Measurements from ENCODE around the gene PHF1.

The PHF1 gene

DNA sequence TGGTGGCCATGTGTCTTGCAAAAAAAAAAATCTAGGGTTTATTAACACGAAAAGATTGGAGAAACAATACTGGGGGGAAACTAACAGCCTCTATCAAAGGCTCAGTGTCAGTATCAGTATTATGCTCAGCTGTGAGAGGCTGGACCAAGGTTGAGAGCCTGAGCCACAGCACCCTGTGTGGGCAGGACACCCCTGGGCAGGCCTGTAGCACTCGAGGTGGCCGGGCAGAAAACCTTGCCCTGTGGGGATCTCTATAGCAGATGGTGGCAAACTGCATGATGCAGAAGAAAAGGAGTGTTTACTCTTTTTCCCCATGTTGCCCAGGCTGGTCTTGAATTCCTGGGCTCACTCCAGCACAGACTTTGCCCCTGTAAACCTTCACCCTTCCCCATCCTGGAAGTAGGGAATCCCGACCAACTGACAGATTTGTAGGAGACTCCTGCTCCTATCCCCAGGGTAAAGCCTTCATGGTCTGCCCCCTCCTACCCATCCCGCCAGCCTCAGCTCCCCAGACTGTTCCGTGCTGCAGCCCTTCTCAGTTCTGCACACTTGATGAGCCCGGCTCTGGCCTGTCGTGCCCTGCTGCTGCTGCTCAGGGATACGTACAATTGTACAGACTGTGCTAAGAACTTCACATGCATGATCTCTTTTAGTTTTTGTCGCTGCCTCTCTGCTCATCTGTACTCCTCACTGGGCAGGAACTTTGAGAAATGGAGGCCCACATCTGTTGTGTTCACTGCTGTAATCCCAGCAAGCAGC, 27.2 kb upstream of the PHF1 start:
- DNase-seq (ENCODE audit: low read depth), result no peak
- no peak overlapping the region for H3K4me3 ChIP-seq (ENCODE audit: low read depth, low read length)
- TF ChIP-seq, protein P1, sequence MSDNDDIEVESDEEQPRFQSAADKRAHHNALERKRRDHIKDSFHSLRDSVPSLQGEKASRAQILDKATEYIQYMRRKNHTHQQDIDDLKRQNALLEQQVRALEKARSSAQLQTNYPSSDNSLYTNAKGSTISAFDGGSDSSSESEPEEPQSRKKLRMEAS (IDR thresholded peaks at IDR 0.05; ENCODE audit: low read depth, low read length), result no peak

DNA sequence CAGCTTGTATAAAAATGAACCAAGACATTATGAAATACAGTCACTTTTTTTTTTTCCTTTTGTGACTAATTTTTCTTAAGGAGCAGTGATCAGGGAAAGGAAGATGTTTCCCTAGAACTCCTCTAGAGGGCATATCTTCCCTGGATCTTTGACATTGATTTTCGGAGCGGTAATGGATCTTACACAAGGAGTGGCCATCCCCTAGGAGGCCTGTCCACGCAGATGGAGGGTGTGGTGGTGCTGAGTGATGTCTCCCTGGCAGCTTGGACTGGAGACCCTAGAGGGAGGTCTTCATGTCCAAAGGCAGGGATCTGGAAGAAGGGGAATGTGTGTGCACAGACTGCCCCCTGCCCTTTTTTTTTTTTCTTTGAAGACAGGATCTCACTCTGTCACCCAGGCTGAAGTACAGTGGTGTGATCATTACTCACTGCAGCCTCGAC, 26.2 kb upstream of the PHF1 start:
- TF ChIP-seq MYC (IDR thresholded peaks at IDR 0.05; ENCODE audit: low read depth, low read length) (no peak), POLR2A (IDR thresholded peaks at IDR 0.05; ENCODE audit: extremely low read depth, insufficient read length) (no peak)
- TF ChIP-seq, protein P1 (IDR thresholded peaks at IDR 0.05; ENCODE audit: low read depth, low read length), result no peak
- TF ChIP-seq, protein P2, sequence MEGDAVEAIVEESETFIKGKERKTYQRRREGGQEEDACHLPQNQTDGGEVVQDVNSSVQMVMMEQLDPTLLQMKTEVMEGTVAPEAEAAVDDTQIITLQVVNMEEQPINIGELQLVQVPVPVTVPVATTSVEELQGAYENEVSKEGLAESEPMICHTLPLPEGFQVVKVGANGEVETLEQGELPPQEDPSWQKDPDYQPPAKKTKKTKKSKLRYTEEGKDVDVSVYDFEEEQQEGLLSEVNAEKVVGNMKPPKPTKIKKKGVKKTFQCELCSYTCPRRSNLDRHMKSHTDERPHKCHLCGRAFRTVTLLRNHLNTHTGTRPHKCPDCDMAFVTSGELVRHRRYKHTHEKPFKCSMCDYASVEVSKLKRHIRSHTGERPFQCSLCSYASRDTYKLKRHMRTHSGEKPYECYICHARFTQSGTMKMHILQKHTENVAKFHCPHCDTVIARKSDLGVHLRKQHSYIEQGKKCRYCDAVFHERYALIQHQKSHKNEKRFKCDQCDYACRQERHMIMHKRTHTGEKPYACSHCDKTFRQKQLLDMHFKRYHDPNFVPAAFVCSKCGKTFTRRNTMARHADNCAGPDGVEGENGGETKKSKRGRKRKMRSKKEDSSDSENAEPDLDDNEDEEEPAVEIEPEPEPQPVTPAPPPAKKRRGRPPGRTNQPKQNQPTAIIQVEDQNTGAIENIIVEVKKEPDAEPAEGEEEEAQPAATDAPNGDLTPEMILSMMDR (IDR thresholded peaks at IDR 0.05; ENCODE audit: low read depth, low read length), result no peak
- DNase-seq (ENCODE audit: low read depth), result peak; percentile 21
- no peak overlapping the region for H3K4me3 ChIP-seq (ENCODE audit: low read depth, low read length)

DNA sequence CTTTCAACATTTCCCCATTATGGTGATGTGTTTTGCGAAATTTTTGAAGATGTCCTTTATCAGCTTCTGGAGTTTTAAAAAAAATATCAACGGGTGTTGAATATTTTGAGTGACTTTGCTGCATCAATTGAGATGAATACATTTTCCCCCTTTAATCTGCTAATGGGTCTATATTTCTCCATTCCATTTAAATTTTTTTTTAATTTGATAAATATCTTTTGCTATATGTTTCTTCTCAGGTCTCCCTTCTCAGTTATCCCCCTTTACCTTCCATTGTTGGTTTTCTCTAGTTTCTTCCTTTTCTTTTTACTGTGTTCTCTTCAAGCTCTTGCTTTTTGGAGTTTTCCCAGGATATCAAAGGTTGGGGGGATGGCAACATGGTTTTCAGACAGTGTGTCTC, 20.6 kb upstream of the PHF1 start:
- no peak overlapping the region for H3K4me3 ChIP-seq (ENCODE audit: low read depth, low read length)
- TF ChIP-seq, protein P2 (IDR thresholded peaks at IDR 0.05; ENCODE audit: low read depth, low read length), result no peak
- TF ChIP-seq, protein P1 (IDR thresholded peaks at IDR 0.05; ENCODE audit: low read depth, low read length), result no peak
- TF ChIP-seq MYC (IDR thresholded peaks at IDR 0.05; ENCODE audit: low read depth, low read length), result no peak
- TF ChIP-seq POLR2A (IDR thresholded peaks at IDR 0.05; ENCODE audit: extremely low read depth, insufficient read length), result no peak
- DNase-seq (ENCODE audit: low read depth), result no peak

DNA sequence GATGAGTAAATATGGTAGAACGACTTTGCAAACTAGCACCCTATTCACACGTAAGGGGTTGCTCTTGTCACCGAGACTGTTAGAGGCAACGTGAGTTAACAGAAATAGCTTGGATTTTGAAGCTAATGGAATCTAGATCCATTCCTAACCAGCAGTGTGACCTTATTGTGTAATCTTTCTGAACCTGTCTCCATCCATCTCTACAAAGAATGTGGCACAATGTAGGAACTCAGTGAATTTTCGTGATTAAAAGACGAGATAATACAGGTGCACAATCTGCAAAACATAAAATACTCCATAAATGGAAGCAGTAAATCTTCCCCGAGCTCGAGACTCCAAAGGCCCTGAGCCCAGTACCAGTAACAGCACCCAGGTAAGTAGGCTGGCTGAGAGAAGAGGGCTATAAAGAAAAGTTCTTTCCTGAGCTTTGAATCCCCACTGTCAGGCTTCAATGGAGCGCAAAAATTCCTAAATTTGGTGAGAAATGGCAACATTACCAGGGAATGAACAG, 20.0 kb upstream of the PHF1 start:
- no peak for DNase-seq (ENCODE audit: low read depth)
- TF ChIP-seq POLR2A (IDR thresholded peaks at IDR 0.05; ENCODE audit: extremely low read depth, insufficient read length) (peak; percentile 44), MYC (IDR thresholded peaks at IDR 0.05; ENCODE audit: low read depth, low read length) (no peak)
- TF ChIP-seq, protein P2 (IDR thresholded peaks at IDR 0.05; ENCODE audit: low read depth, low read length), result no peak
- TF ChIP-seq, protein P1 (IDR thresholded peaks at IDR 0.05; ENCODE audit: low read depth, low read length), result no peak
- peak overlapping the region; percentile 21 for H3K4me3 ChIP-seq (ENCODE audit: low read depth, low read length)

DNA sequence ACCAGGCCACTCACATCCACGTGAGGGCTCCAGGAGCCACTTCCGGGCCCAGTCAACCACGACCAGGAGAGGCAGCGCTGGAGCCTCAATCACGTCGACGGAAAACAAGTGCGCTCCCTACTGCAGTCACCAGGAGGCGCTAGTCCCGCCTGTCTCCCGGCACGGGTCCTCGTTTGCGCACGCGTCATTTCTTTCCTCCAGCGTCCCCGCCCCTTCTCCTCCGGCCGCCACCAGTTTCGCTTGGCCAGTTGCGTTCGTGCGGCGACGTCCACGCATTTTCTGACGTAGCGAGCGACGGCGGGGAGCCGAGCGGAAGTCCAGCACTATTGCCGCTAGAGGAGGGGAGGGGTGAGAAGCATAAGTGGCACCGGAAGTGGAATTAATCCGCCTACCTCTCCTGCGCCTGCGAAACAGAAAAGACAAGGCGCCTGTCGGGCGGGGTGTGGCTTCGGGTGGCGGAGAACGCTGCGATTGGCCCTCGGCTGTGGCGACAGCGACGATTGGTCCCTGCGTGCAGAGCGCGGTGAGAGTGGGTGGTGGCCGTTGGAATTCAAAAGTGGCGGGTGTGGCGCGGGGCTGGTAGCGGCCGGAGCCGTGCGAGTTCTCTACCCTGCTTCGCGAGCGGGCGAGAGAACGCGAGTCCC, 19.4 kb upstream of the PHF1 start, which contains the start of gene KIFC1:
Gene KIFC1, plus strand, starts transcription at position 546 of the 644 bp plus-strand sequence. CDS start 163 bp downstream, outside the sequence.
- TF ChIP-seq MYC (IDR thresholded peaks at IDR 0.05; ENCODE audit: low read depth, low read length) (peak; percentile 90), POLR2A (IDR thresholded peaks at IDR 0.05; ENCODE audit: extremely low read depth, insufficient read length) (no peak)
- TF ChIP-seq, protein P1 (IDR thresholded peaks at IDR 0.05; ENCODE audit: low read depth, low read length), result peak; percentile 86
- TF ChIP-seq, protein P2 (IDR thresholded peaks at IDR 0.05; ENCODE audit: low read depth, low read length), result peak; percentile 95
- peak; percentile 100 for DNase-seq (ENCODE audit: low read depth)
- peak within 1 kb of the TSS; percentile 90 for H3K4me3 ChIP-seq (ENCODE audit: low read depth, low read length)

All from NB4 (cell line).